ENCODE measurements around the gene LIN7A.
A peak's percentile ranks its signal among the peaks of the same experiment; 100 is the strongest.

Gene LIN7A

DNA sequence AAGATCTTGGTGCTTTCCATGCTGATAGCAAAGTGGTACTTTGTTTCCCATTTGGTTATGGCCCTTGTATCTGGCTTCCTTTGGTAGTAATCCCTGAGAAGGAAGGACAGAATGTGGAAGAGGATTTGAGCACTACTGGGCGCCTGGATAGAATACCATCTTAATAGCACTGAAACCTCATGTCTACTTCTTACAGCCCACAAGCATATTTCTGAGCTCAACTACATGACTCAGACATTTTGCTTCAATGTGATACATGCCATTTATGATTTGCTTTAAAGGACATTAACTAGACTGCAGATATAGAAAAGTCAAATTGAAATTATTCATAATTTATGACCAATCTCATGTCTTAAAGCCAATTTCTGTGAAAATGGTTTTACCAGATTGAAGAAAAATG is 80.4 kb downstream of the LIN7A start:
- no peak for DNase-seq

DNA sequence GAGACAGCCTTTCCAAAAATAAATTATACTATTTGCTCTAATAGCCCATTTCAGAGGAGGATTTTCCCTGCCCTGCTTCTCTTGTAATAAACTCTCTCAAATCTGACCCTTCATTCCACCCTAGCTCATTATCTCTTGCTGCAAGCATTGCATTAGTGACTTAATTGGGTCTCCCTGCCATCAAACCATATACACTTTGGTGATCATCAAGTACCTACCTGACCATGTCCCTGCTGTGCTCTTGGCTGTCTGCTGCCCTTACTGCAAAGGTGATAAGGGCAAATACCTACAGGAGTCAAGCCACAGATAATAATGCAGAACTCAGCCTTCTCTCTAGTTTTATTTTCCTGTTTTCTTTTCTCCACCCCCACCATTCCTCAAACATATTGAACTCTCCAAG is 88.4 kb downstream of the LIN7A start:
- DNase-seq: no peak

DNA sequence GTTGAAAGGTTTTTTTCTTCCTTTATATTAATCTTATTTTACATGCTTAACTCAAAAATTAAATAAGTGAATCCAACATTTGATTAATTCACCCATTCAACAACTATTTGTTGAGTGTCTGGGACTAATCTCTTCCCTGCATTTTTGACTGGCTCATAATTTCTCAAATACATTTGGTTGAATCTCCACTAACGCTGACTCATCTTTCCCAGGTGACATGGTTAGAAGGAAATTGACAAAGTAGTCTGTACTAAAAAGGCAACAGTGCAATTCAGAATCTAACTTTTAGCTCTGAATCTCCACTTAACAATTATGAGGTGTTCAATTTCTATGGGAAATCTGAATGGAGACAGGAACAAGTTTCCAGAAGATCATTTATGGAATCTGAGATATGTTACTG is 88.9 kb downstream of the LIN7A start:
- no peak for DNase-seq

DNA sequence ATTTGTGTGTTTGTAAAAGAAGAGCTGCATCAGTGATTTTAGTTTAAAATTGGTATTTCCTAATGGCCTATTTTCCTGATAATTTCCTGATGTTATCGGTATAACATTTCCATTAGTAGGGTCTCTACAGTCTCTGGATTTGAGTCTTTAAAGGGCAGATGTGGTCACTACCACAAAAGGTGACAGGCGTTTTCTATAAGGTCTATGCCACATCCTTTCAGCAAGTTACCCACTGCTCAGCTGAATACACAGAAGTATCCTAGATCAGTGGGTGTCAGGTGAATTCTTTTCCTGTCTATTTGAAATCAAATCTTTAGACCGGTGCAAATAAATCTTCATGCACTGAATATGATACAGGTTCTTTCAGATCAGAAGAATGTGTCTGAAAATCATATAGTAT is 90.2 kb downstream of the LIN7A start:
- DNase-seq: no peak

DNA sequence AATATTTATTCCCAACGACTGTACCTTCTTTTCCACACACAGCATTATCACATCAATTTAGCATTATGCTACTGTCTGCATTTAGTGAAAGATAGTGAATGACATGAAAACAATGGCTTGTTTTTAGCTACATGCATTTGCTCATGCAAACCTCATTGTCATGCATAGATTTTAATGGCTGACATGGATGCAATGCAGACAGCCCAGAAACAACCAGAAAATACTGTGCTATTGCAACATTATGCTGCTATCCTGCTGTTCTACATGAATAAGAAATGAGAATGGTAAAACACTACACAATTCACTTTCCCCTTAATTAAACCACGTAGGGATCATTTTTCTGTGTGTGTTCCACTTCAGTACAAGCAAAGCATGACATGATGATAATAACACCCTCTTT is 90.8 kb downstream of the LIN7A start:
- DNase-seq: no peak

DNA sequence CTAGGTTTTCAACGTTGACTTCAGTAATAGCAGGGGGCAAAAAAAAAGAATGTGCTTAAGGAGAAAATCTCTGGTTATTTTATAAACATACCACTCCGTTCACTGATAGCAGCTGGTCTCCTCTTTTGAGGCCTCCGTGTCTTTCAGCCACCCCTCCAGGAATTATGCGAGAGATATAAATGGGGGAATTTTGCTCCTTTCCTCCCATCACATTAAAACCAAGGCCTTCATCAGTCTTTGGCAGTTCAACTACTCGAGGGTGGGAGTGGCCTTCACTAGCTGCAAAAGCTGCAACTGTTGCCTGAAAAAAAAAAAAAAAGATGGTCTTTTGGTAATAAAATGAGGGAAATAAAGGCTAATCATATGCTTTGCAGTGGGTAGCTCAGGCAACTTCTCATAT is 92.1 kb downstream of the LIN7A start:
- no peak for DNase-seq

DNA sequence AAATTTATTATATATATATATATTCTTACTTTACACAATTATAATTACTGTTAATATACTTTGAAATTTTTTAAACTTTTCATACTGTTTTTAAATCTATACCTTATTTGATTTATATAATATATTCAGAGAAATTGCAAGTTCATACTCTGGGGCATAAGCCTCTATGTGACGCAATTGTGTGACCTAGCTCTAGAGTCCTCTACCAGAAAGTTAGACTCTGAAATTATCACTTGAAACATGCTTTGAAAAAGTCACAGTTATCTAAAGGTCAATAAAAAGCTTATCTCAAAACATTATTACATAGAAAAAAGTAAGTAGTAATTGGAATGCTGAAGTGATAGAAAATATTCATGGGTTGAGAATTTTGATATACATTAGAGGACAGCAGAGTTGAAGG is 93.8 kb downstream of the LIN7A start:
- DNase-seq: no peak

DNA sequence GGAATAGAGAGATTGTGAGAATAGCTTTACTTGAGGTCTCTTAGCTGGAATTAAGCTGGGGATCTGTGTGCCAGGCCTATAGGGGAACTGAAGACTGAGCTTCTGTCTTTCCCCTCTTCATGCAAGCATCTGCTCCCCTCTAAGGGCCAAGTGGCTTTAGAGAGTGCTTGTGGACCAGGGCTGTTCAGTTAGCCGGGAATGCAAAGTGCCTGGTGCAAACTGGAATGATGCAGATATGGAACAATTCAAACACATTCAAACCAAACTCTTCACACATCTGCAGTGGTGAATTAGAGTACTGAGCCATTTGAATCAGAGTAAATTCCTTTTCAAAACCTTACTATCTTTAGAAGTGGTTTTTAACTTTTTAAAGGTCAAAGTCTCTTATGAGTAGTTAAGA is 99.0 kb downstream of the LIN7A start:
- no peak for DNase-seq

DNA sequence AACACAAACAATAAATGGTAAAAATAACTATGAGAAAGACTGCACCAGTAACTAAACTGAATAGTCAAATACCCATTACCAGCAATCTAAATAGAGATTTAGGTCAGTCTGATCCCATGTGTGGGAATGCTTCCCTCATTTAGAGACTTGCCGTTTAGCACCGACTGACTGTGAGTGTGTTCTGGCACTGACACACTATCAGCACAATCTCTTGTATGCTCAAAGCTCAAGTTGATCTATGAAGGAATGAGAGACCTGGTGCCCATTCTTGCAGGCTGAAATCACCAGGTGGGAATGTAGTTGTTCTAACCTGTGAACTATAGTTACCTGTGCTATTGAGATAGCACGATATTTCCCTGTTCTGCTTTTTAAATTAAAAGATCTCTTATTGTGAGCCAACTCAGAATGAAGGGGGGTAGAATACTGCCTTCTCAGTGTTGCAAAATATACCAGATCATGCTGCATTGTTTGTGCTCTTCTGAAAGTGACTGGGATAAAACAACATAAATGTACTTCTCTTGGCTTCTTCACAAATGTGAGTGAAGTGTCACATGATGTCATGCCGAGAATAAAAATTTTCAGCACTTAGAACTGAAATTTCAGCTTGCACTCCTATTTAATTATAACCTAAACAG is 99.6 kb downstream of the LIN7A start:
- no peak for DNase-seq

DNA sequence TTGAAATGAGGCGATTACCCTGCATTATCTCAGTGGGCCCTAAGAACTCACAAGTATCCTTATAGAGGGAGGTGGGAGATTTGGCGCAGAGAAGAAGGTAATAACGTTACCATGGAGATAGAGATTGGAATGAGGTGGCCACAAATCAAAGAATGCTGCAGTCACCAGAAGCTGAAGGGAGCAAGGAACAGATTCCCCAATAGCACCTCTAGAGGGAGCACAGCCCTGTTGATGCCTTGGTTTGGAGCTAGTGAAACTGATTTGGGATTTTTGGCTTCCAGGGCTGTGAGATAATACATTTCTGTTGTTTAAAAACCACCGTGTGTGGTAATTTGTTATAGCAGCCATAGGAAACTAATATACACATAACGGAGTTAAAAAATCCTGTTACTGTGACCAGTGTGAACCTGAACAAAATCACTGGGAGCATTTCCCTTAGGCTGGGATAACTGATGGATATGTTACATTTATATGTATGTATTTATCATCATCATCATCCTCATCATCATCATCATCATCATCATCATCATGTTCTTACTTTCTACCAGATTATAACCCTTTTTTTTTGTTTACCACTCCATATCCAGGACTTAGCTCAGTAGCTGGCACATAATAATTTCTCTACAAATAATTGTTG is 100.3 kb downstream of the LIN7A start:
- peak; percentile 11 for DNase-seq

DNA sequence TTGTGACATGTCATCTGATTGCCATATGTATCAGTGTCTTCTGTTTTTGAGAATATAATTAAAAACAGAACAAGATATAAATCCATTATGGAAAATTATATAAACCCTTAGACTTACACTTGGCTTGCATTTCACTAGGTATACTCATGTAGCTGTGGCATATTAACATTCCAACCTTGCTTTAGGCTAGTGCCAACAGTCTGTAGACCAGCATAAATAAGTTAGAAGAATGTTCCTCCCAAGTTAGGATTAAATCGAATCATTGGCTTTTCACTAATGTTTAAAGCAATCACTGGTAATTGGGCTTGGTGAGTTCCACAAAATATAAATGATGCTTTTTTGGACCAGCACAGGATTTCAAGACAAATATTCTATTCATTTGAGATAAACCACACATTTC is 103.0 kb downstream of the LIN7A start:
- DNase-seq: no peak

DNA sequence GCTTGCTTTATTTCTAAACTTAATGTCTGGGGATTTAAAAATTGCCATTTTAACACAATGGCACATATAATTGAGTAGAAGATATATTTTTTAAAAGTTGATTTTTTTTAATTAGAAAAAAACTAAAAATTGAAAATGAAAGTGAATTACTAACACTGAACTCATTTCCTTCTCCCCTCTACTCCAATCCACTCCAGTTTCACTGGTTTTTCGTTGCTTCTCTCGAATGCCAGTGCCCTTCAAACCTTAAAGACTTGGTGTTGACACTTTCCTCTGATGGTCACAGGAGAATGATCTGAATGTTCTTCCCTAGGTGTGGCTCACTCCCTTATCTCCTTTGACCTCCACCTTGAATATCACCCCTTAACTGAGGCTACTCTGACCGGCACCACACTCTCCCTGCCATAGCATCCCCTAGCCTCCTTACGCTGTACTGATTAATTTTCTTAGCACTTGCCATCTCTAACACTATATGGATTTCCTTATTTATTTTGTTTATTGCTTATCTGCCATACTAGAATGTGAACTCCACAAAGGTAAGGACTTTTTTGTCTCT is 107.1 kb downstream of the LIN7A start:
- DNase-seq: no peak

DNA sequence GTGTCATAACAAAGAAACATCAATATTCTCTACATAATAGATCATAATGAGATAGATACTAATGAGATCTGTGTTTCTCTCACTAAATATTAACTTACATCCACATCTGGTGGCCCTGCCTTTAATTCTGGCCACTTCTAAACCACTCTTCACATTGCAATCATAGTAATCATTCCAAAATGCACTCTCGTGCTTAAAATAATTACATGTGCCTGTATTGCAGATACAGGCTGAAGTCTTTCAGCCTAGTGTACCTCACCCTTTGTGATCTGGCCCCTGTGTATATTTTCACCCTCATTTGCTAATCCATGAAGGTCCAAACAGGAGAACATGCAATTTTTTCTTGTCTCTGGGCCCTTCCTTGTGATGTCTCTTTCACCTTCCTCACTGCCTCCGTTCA is 108.0 kb downstream of the LIN7A start:
- no peak for DNase-seq

DNA sequence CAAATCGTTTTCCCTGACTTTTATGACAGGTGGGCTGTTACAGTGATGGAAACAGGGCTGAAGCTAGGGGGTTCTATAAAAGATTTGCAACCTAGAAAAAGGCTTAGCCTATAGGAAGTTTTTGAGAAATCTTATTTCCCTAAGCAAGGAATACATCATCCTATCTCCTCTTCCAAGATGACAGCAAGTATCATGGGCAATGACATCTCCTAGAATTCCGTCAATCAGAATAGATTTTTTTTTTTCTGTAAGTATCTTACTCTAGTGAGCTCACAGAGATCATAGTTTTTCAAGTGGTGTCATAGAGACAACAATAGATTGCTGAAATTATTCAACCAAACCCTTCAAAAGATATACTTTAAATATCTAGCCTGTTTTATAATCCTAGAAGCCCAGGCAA is 112.2 kb downstream of the LIN7A start:
- DNase-seq: no peak

DNA sequence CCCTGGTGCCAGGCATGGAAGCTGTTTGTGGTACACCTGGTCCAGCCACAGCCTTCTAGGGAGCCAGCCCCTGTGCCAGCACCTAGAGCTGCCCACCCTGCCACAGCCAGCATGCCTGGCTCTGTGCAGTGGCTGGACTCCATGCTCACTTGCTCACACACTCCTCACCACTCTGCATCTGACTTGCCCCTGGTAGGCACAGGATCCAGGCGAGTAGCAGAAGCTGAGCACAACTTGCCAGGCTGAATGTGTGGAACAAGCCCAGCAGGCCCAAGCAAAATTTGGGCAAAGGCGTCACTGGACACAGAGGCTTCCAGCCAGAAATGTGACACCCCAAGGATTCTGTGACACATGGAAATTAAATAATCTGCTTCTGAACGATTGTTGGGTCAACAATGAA is 114.3 kb downstream of the LIN7A start:
- no peak for DNase-seq

DNA sequence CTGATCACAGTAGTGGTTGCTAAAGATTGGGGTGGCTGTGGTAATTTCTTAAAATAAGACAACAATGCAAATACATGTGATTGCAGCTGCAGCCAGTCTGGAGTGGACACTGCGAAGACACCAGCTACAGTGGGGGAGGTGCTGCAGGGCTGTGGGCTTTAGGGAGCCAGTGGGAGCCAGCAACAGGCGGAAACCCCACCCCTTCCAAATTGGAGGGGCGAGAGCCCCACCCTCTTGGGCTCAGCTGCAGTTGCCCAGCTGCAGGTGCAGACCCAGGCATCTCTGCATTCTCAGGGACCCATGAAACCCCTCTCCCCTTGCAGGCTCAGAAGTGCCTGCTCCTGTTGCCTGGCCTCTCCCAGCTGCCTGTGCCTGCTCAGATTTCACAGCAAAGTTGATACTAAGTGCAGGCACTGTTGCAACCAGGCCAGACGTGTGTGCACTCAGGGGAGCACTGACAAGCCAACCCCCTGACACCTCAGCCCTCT is 116.2 kb downstream of the LIN7A start:
- DNase-seq: no peak

DNA sequence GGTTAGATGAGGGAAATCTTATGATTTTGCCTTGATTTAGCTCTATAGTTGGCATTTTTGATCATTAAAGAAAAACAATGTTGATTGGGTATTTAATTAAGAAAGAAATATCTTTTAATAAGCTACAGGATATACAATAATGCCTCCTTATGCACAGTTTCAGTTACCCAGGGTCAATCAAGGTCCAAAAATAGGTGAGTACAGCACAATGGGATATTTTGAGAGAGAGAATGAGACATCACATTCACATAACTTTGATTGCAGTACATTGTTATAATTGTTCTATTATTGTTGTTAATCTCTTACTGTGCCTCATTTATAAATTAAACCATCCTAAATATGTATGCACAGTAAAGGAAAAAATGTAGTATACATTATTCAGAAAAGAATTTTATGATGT is 118.9 kb downstream of the LIN7A start:
- no peak for DNase-seq

DNA sequence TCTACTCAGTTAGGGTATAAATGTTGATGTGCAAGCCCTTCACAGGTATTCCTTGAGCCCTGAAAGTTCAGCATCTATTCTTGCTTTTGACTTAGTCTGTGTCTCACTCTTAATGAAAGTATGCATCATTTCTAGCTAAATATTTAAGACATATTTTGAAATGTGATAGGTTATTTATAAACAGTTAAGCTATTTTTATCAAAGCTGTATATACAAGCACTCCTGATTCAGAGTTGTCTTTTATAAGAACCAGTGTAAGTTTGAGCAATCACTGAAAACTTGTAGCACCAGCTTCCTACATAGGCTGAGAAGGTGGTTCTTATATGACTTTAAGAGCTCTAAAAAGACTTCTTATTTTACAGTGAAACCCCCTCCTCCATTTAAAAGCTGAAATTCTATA is 122.4 kb downstream of the LIN7A start:
- DNase-seq: no peak

DNA sequence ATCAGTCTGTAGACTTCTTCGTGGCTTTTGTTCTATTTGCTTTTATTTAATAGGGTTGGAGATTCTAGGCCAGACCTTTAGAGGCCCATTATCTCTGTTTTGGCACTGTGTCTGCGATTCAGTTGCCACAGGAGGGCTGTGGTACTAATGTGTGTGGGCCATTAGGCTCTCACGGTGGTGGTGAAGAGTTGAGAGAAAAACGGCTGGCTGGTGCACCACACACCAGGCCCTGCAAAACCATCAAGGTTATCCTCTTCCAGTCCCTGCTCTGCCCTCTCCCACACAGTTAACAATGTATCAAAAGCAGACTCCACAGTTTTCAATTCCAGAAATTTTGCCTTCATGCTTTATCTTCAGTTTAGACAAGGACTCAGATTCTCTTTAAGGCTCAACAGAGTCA is 123.3 kb downstream of the LIN7A start:
- no peak for DNase-seq

DNA sequence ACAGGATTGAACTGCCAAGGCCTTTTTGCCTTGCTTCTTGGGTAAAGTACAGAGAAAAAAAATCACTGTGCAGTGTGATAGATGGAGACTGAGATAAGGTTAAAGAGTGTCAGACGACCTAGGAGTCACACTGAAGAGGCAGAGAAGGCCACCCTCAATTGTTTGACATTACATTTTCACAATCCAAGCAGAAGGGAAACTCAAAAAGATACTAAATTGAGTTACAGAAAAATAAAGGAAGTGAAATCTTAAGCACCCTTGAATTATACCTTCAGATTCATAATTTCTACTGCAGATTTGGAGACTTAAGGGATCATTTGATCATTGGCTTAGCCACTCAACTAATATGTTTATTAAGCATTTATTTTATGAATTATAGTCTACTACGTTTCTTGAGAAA is 123.9 kb downstream of the LIN7A start:
- DNase-seq: no peak

DNA sequence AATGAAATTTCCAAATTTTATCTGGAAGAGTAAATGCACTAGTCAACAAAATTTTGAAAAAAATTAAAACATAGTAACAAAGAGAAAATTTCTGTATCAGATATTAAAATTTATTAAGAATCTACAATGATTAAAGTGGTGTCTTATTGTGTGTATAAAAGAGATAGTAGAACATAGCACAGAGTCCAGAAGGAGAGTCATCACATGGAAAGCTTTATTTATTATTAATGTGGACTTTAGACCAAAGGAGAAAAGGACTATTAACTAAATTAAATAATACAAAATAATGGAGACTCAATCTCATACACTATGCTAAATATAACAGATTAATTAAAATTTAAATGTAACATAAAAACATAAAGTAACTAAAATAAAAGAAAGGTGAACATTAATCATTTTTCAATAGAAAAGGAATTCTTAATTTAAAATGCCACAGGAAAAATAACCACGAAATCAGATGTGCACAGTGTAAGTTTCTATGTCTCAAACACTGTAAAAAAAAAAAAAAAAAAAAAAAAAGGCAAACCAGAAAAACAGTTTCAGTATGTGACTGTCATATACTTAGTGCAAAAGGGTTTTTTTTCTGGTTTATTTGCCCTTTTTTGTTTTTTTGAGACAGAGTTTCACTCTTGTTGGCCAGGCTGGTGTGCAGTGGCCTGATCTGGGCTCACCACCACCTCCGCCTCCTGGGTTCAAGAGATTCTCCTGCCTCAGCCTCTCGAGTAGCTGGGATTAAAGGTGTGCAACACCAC is 125.6 kb downstream of the LIN7A start:
- no peak for DNase-seq

DNA sequence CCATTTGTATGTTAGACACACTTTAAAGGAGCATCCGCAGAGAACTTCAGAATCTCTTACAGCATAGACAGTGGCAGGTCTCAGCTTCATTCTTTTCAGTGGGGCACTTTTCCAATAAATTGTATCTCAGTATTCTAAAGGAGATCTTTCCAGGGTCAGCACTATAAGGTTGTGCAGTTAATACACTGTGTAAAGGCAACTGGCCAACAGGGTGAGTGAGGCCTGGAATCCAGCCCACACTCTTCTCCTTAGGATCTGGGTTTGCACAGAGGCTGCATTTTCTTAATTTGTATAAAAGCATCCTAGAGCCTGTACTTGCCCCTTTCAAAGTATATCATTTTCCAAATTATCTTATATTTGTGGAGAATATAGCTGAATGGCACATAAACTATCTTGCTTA is 126.9 kb downstream of the LIN7A start:
- DNase-seq: no peak

DNA sequence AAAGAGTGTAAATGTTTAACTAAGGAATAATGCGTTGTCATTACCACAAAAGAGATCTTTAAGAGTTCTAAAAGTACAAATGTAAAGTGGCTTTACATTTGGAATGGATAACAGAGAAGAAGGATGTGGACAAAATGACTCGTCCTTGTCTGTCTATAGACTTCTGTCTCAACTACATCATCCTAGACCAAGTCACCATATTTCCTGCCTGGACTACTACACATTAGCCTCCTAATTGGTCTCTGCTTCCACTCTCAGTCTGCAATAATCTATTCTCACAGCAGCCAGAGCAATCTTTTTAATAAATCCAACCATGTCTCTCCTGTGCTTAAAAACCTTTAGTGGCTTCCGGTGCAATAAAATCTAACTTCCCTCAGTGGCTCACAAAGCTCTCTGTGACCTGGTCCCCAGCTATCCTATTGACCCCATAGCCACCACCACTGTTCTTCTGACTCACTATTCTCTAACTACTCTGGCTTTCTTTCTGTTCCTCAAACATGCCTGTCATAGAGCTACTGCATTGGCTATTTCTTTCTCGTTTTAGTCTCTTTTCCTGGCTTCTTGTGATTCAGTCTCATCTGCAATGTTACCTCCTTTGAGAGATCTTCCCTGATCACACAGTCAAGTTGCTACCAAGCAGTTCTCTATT is 130.0 kb downstream of the LIN7A start:
- DNase-seq: no peak

DNA sequence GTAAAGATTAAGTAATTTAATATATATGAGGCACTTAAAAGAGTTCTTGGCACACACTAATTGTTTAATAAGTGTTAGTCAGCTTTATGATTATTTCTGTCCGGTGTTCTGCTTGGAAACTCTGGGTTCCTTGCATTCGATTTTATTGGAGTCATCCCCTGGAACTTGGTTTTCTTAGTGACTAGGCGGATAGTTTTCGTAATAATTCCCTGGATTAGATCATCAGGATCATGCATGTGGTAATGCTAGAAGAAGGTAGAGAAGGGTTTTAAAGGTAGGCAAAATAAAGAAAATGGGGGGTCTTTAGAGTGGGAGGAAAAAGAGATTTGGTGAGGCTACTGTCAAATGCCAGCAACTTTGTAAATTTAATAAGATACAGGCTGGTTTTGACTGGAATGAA is 132.6 kb downstream of the LIN7A start:
- no peak for DNase-seq
